A549 (cell line): Measurements from ENCODE around the gene CD8A.

Source experiments
- MAZ ChIP-seq: fragments of 150-350 bp; IDR thresholded peaks from 2 replicates; pipeline ENCODE4 v1.6.1; 2014; ENCODE audit warnings: antibody characterized with exemption, low read depth, low read length, borderline replicate concordance
- TF ChIP-seq, protein P1 (sequence below): IDR thresholded peaks from 2 replicates; pipeline ENCODE4 v1.6.1; 2012; ENCODE audit warnings: low read depth, borderline replicate concordance

DNA sequence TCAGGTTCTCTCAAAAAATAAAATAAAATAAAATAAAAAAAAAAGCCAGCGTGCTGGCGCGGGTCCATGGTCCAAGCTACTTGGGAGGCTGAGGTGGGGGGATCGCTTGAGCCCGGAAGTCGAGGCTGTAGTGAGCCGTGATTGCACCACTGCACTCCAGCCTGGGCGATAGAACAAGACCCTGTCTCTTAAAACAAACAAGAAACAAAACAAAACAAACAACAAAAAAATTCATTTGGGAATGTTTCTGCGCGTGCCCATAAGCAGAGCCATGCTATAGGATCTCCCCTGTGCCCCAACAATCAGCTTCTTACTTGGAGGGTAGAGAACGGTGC is 16.4 kb upstream of the CD8A start:
- TF ChIP-seq MAZ, result no peak
- TF ChIP-seq, protein P1, sequence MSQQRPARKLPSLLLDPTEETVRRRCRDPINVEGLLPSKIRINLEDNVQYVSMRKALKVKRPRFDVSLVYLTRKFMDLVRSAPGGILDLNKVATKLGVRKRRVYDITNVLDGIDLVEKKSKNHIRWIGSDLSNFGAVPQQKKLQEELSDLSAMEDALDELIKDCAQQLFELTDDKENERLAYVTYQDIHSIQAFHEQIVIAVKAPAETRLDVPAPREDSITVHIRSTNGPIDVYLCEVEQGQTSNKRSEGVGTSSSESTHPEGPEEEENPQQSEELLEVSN, result no peak
